Endothelial cell (in vitro differentiated cells): Measurements from ENCODE around the gene NOC4L. TPM values are rescaled to one million over a fixed set of nuclear protein-coding genes. Genes with fewer than 3 reads are reported as not detected.

Experiments used
- DNase-seq: peaks from one replicate; pipeline ENCODE4 v3.0.0; 2021; ENCODE audit warnings: low spot score
- H3K27ac Mint-ChIP-seq: one replicate; pipeline ENCODE4 v1.8.0; 2021; ENCODE audit warnings: mixed read lengths, inconsistent platforms; ENCODE audit not compliant: unreplicated experiment
- H3K27me3 Mint-ChIP-seq: one replicate; pipeline ENCODE4 v1.8.0; 2021; ENCODE audit warnings: mild to moderate bottlenecking, moderate library complexity, mixed read lengths, inconsistent platforms; ENCODE audit not compliant: unreplicated experiment
- H3K36me3 Mint-ChIP-seq: one replicate; pipeline ENCODE4 v1.8.0; 2021; ENCODE audit warnings: mild to moderate bottlenecking, low read depth, mixed read lengths, inconsistent platforms; ENCODE audit not compliant: unreplicated experiment
- H3K4me1 Mint-ChIP-seq: one replicate; pipeline ENCODE4 v1.8.0; 2021; ENCODE audit warnings: mild to moderate bottlenecking, mixed read lengths, inconsistent platforms; ENCODE audit not compliant: unreplicated experiment
- H3K4me3 Mint-ChIP-seq: one replicate; pipeline ENCODE4 v1.8.0; 2021; ENCODE audit warnings: mild to moderate bottlenecking, mixed read lengths, inconsistent platforms; ENCODE audit not compliant: unreplicated experiment
- H3K9me3 Mint-ChIP-seq: one replicate; pipeline ENCODE4 v1.8.0; 2021; ENCODE audit warnings: mixed read lengths, inconsistent platforms; ENCODE audit not compliant: unreplicated experiment
- CTCF ChIP-seq: fragments of 200-600 bp; sonication (generic); IDR thresholded peaks from one replicate; pipeline ENCODE4 v1.5.0; 2021; ENCODE audit warnings: antibody characterized with exemption; ENCODE audit not compliant: unreplicated experiment
- total RNA-seq: library from RNA; stranded (reverse); fragmentation: NEBNext Ultra II Directional; extraction: Animal tissue kit (Norgen Biotek cat#: 25700); gene quantifications from one replicate; pipeline ENCODE4 v1.2.1, GENCODE V29; 2021; ENCODE audit not compliant: unreplicated experiment

Gene NOC4L
- total RNA-seq, 1 donor from 2014 or later, result 18.2 TPM

- H3K27ac Mint-ChIP-seq, result no peak overlapping the region
- no peaks in the 10 kb centered on the region for H3K9me3 Mint-ChIP-seq
- no peak for TF ChIP-seq CTCF
- H3K4me1 Mint-ChIP-seq, result peaks cover 4% of the 10 kb centered on the region
- peaks cover 12% of the 10 kb centered on the region for H3K27me3 Mint-ChIP-seq
- H3K4me3 Mint-ChIP-seq, result no peak overlapping the region
- no peak for DNase-seq
- peaks cover 6% of the 10 kb centered on the region for H3K36me3 Mint-ChIP-seq
Observed at GRCh38 chr12:132179431-132180362, 35.4 kb downstream of the NOC4L start.

GRCh38 chr12:132180648-132181546 is 36.6 kb downstream of the NOC4L start:
- no peak overlapping the region for H3K4me3 Mint-ChIP-seq
- DNase-seq, result no peak
- no peak for TF ChIP-seq CTCF
- H3K27me3 Mint-ChIP-seq, result peaks cover 9% of the 10 kb centered on the region
- H3K9me3 Mint-ChIP-seq, result no peaks in the 10 kb centered on the region
- H3K36me3 Mint-ChIP-seq, result peaks cover 6% of the 10 kb centered on the region
- H3K4me1 Mint-ChIP-seq, result peaks cover 8% of the 10 kb centered on the region
- H3K27ac Mint-ChIP-seq, result no peak overlapping the region

GRCh38 chr12:132181570-132182200 is 37.4 kb downstream of the NOC4L start:
- Mint-ChIP-seq H3K9me3 (no peaks in the 10 kb centered on the region), H3K27me3 (peaks cover 9% of the 10 kb centered on the region), H3K27ac (no peak overlapping the region), H3K4me1 (peaks cover 11% of the 10 kb centered on the region), H3K4me3 (peak overlapping the region; percentile 12), H3K36me3 (peaks cover 6% of the 10 kb centered on the region)
- DNase-seq, result no peak
- no peak for TF ChIP-seq CTCF

GRCh38 chr12:132182206-132182710 is 38.0 kb downstream of the NOC4L start:
- Mint-ChIP-seq H3K4me1 (peaks cover 11% of the 10 kb centered on the region), H3K36me3 (peaks cover 6% of the 10 kb centered on the region), H3K27ac (no peak overlapping the region), H3K4me3 (no peak overlapping the region), H3K27me3 (peaks cover 9% of the 10 kb centered on the region), H3K9me3 (no peaks in the 10 kb centered on the region)
- TF ChIP-seq CTCF, result no peak
- DNase-seq, result no peak
